K562 (cell line): ENCODE data around the gene STAT4.

Source experiments
- FOXM1 ChIP-seq, 2 experiments: fragments of 450-650 bp in 1 of 2; sonication (generic) in 1 of 2; formaldehyde crosslinking in 1 of 2; IDR thresholded peaks; 2 replicates each; pipeline versions ENCODE4 v1.6.1 to v1.9.0; 2017 to 2022; ENCODE audit warnings: low read depth in 2 of 2, mild to moderate bottlenecking in 2 of 2, missing genetic modification reagents in 1 of 2, moderate library complexity in 1 of 2
- MYC ChIP-seq, 2 experiments: fragments of 250-450 bp in 1 of 2; sonication (Bioruptor Pico) in 1 of 2; IDR thresholded peaks; 2 replicates each; pipeline versions ENCODE4 v1.5.1 to v1.6.1; 2012 to 2021; ENCODE audit warnings: low read depth in 2 of 2, borderline replicate concordance in 1 of 2, improper control_type of control experiment in 1 of 2, low read length in 1 of 2, mild to moderate bottlenecking in 1 of 2, moderate library complexity in 1 of 2
- POLR2A ChIP-seq: fragments of 450-650 bp; conservative IDR thresholded peaks from 2 replicates; pipeline ENCODE4 v1.6.1; 2016
- SOX6 ChIP-seq: fragments of 450-650 bp; IDR thresholded peaks from 2 replicates; pipeline ENCODE4 v1.6.1; 2014; ENCODE audit warnings: mild to moderate bottlenecking
- TCF3 ChIP-seq: sonication (generic); formaldehyde crosslinking; IDR thresholded peaks from 2 replicates; pipeline ENCODE4 v1.4.0; 2020; ENCODE audit warnings: mild to moderate bottlenecking, missing genetic modification reagents
- TEAD1 ChIP-seq, 2 experiments: fragments of 450-650 bp in 1 of 2; sonication (generic) in 1 of 2; formaldehyde crosslinking; IDR thresholded peaks; 2 replicates each; pipeline versions ENCODE4 v1.4.0 to v1.8.0; 2020 to 2022; ENCODE audit warnings: mild to moderate bottlenecking in 2 of 2, missing genetic modification reagents in 1 of 2
- TF ChIP-seq, protein P1 (sequence below): fragments of 450-650 bp; IDR thresholded peaks from 2 replicates; pipeline ENCODE4 v1.6.1; 2016; ENCODE audit warnings: missing biosample characterization, missing genetic modification characterization
- TF ChIP-seq, protein P2 (sequence below), 3 experiments: IDR thresholded peaks in 2 of 3; conservative IDR thresholded peaks in 1 of 3; 2 replicates each; pipeline ENCODE4 v1.5.1; 2011 to 2012; ENCODE audit warnings: low read length in 3 of 3, mild to moderate bottlenecking in 3 of 3, control low read depth in 2 of 3, improper control_type of control experiment in 1 of 3, inconsistent platforms in 1 of 3, low read depth in 1 of 3, mixed read lengths in 1 of 3, moderate library complexity in 1 of 3; ENCODE audit not compliant: insufficient read depth in 2 of 3
- TF ChIP-seq, protein P3 (sequence below): fragments of 250-450 bp; sonication (Bioruptor Pico); IDR thresholded peaks from 2 replicates; pipeline ENCODE4 v1.8.0; 2022; ENCODE audit warnings: moderate library complexity, mild to moderate bottlenecking, inconsistent platforms

DNA sequence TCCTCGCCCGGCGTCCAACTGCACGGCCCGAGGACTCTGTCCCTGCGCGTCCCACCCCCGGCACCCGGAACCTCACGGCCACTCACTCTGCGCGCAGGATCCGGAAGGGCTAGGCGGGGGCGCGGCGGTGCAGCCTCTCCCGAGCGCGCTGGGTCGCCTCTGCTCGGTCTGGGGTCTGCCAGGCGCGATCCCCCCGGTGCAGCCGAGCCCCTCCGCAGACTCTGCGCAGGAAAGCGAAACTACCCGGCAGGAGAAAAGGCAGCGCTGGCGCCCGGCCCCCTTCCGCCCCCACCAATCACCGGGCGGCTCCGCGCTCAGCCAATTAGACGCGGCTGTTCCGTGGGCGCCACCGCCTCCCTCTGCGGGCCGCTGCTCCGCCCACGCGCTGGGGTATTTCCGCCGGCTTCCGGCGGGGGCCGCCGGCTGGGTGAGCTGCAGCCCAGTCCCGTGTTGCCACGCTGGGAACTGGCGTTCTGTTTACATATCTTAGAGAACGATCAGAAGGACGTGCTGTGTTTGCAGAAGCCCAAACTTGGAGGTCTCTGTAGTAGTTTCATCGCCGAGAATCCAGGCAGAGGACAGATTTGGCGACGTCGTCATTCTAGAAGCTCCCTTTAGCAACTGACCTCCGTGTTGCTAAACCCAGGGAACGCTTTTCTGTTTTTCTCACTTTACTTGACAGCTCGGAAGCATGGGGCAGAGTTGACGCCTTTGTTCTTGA, 136.7 kb downstream of the STAT4 start, which contains the start of gene STAT1:
- TF ChIP-seq POLR2A = peak; percentile 83
- TF ChIP-seq, protein P1, sequence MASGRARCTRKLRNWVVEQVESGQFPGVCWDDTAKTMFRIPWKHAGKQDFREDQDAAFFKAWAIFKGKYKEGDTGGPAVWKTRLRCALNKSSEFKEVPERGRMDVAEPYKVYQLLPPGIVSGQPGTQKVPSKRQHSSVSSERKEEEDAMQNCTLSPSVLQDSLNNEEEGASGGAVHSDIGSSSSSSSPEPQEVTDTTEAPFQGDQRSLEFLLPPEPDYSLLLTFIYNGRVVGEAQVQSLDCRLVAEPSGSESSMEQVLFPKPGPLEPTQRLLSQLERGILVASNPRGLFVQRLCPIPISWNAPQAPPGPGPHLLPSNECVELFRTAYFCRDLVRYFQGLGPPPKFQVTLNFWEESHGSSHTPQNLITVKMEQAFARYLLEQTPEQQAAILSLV (tag) = no peak
- TF ChIP-seq MYC (IDR thresholded peaks at IDR 0.05; ENCODE audit: low read depth, low read length) = peak; percentile 89
- TF ChIP-seq MYC (CRISPR knock-in tag; IDR thresholded peaks at IDR 0.05; ENCODE audit: borderline replicate concordance, low read depth) = no peak
- TF ChIP-seq TCF3 (CRISPR knock-in tag) = no peak; the same call in 1 of the 2 replicates
- TF ChIP-seq TEAD1 (CRISPR knock-in tag; IDR thresholded peaks at IDR 0.05) = peak; percentile 58 to 90
- TF ChIP-seq FOXM1 (IDR thresholded peaks at IDR 0.05; ENCODE audit: low read depth) = no peak
- TF ChIP-seq FOXM1 (CRISPR knock-in tag; IDR thresholded peaks at IDR 0.05; ENCODE audit: low read depth) = no peak
- TF ChIP-seq, protein P2, sequence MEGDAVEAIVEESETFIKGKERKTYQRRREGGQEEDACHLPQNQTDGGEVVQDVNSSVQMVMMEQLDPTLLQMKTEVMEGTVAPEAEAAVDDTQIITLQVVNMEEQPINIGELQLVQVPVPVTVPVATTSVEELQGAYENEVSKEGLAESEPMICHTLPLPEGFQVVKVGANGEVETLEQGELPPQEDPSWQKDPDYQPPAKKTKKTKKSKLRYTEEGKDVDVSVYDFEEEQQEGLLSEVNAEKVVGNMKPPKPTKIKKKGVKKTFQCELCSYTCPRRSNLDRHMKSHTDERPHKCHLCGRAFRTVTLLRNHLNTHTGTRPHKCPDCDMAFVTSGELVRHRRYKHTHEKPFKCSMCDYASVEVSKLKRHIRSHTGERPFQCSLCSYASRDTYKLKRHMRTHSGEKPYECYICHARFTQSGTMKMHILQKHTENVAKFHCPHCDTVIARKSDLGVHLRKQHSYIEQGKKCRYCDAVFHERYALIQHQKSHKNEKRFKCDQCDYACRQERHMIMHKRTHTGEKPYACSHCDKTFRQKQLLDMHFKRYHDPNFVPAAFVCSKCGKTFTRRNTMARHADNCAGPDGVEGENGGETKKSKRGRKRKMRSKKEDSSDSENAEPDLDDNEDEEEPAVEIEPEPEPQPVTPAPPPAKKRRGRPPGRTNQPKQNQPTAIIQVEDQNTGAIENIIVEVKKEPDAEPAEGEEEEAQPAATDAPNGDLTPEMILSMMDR (IDR thresholded peaks at IDR 0.05 in 2 of 3, conservative IDR thresholded peaks at IDR 0.05 in 1 of 3; ENCODE audit: insufficient read depth in 2 of 3, low read depth in 1 of 3, low read length in 3 of 3) = peak in 2 of 3 experiments; percentile 8 to 31; a peak in 2 of 6 replicates
- TF ChIP-seq SOX6 = peak; percentile 62
- TF ChIP-seq, protein P3, sequence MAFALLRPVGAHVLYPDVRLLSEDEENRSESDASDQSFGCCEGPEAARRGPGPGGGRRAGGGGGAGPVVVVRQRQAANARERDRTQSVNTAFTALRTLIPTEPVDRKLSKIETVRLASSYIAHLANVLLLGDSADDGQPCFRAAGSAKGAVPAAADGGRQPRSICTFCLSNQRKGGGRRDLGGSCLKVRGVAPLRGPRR (CRISPR knock-in tag) = no peak
